Activated naive CD8-positive, alpha-beta T cell (primary cell): ENCODE results near the gene C11orf24.

Experiments
- H3K27ac Mint-ChIP-seq: one replicate; pipeline ENCODE4 v1.8.0; 2021; ENCODE audit warnings: mixed read lengths
- H3K27me3 Mint-ChIP-seq: one replicate; pipeline ENCODE4 v1.8.0; 2021; ENCODE audit warnings: mixed read lengths
- H3K36me3 Mint-ChIP-seq: one replicate; pipeline ENCODE4 v1.8.0; 2021; ENCODE audit warnings: mixed read lengths
- H3K4me1 Mint-ChIP-seq: one replicate; pipeline ENCODE4 v1.8.0; 2021; ENCODE audit warnings: low read depth, mixed read lengths
- H3K4me3 Mint-ChIP-seq: one replicate; pipeline ENCODE4 v1.8.0; 2021; ENCODE audit warnings: mild to moderate bottlenecking, mixed read lengths
- H3K9me3 Mint-ChIP-seq: one replicate; pipeline ENCODE4 v1.8.0; 2021; ENCODE audit warnings: low read depth, mixed read lengths

Gene C11orf24

GRCh38 chr11:68271781-68272608 is at the start of gene C11orf24:
TSS of gene C11orf24 (minus strand) at chr11:68271973. CDS start at chr11:68263767, 8,206 bp downstream.
- no peaks in the 10 kb centered on the region for H3K9me3 Mint-ChIP-seq
- H3K4me3 Mint-ChIP-seq, result peak within 1 kb of the TSS; percentile 95
- no peaks in the 10 kb centered on the region for H3K27me3 Mint-ChIP-seq
- H3K27ac Mint-ChIP-seq, result peak within 1 kb of the TSS; percentile 96
- H3K36me3 Mint-ChIP-seq, result peaks cover 2% of the 10 kb centered on the region
- peaks cover 26% of the 10 kb centered on the region for H3K4me1 Mint-ChIP-seq

DNA sequence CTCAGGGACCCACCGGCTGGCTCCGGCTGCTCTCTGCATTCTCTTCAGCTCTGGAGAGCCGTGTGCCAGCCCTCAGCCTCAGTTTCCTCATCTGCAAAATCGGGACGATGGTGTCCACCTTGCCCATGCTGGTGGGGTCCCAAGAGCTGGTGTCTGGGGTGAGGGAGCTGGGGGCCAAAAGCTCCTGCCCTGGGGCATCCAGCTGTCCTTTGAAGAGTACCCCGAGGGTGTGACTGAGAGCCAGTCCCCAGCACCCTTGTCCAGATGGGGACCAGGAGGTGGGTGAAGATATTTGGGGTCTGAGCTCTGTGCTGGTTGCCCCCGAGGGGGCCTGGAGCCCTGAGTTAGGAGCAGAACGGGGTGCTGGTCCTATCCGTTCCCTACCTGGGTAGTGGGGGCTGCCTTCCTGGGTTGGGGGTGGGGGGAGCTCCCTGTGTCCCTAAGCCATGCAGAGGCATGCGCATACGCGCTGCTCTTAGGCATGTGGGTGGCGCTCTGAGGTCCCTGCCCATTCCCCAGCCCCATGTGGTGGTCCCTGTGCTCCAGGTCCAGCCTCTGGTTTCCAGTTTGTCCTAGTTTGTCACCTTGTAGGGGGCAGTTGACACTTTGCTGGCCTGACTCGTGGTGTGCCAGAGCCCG is 45.5 kb upstream of the C11orf24 start:
- peaks cover 15% of the 10 kb centered on the region for H3K4me1 Mint-ChIP-seq
- H3K9me3 Mint-ChIP-seq, result no peaks in the 10 kb centered on the region
- H3K27me3 Mint-ChIP-seq, result no peaks in the 10 kb centered on the region
- H3K36me3 Mint-ChIP-seq, result no peaks in the 10 kb centered on the region
- no peak overlapping the region for H3K4me3 Mint-ChIP-seq
- no peak overlapping the region for H3K27ac Mint-ChIP-seq

- H3K36me3 Mint-ChIP-seq, result no peaks in the 10 kb centered on the region
- peaks cover 15% of the 10 kb centered on the region for H3K4me1 Mint-ChIP-seq
- no peaks in the 10 kb centered on the region for H3K9me3 Mint-ChIP-seq
- no peaks in the 10 kb centered on the region for H3K27me3 Mint-ChIP-seq
- no peak overlapping the region for H3K27ac Mint-ChIP-seq
- H3K4me3 Mint-ChIP-seq, result peak overlapping the region; percentile 30
These were observed 43.6 kb upstream of the C11orf24 start for GRCh38 chr11:68315171-68315920.

GRCh38 chr11:68314203-68315170 is 42.7 kb upstream of the C11orf24 start:
- no peaks in the 10 kb centered on the region for H3K9me3 Mint-ChIP-seq
- H3K27ac Mint-ChIP-seq, result no peak overlapping the region
- peak overlapping the region; percentile 88 for H3K4me3 Mint-ChIP-seq
- no peaks in the 10 kb centered on the region for H3K27me3 Mint-ChIP-seq
- peaks cover 15% of the 10 kb centered on the region for H3K4me1 Mint-ChIP-seq
- H3K36me3 Mint-ChIP-seq, result no peaks in the 10 kb centered on the region

DNA sequence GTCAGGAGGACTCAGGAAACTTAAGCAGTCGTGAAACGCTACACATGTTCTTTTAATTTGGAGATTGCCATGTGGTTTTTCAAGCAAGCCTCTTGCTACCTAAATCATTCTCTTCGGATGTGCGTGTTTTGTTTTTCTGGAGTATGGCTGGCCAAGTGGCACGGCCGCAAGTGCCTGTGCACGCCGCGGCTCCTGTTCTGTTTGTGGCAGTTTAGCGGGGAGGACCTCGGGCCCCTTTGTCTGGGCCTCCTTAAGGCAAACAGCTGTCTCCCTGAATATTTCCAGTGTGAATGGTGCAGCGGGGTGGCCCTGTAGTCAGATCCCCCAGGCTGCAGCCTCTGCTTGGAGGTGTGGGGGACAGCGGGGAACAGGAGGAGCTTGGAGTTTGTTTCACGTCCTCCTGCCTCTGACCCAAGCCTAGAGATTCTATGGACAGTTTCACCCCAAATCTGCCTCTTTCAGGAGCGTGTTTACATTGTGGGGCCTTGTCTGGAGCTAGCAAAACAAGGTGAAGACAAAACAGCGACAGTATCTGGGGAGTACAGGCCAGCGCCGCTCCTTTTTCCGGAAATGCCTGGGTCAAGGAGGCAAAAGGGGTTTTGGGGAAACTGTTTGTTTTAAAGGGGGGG is 41.9 kb upstream of the C11orf24 start:
- no peaks in the 10 kb centered on the region for H3K36me3 Mint-ChIP-seq
- no peaks in the 10 kb centered on the region for H3K9me3 Mint-ChIP-seq
- no peaks in the 10 kb centered on the region for H3K27me3 Mint-ChIP-seq
- H3K27ac Mint-ChIP-seq, result peak overlapping the region; percentile 68
- H3K4me1 Mint-ChIP-seq, result peaks cover 15% of the 10 kb centered on the region
- H3K4me3 Mint-ChIP-seq, result peak overlapping the region; percentile 88

- H3K27ac Mint-ChIP-seq, result peak overlapping the region; percentile 68
These were observed 41.2 kb upstream of the C11orf24 start for GRCh38 chr11:68312780-68313573.

DNA sequence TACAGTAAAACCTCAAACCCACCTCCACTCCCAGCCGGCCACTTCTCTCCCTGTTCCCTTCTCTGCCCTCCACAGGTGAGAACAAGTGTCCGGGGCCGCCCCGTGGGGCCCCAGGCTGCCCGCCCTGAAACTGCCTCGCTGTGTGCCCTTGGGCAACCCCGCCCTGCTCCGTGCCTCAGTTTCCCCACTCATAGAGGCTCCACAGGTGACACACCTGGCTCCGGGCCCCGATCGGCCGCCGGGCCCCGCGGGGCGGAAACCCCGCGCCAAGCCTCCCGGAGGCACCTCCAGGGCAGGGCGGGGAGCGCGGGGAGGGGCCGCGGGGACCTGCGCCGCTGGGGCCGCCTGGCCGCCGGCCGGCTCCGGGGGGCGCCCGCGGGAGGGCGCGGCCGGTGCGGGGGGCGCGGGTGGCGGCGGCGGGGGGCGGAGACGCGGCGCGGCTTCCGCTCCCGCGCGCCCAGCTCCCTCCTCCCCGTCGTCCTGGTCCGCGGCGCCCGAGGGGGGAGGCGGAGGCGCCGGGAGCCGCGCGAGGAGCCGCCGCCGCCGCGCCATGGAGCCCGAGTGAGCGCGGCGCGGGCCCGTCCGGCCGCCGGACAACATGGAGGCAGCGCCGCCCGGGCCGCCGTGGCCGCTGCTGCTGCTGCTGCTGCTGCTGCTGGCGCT is 40.5 kb upstream of the C11orf24 start, which contains the start of gene LRP5:
Gene LRP5 (plus strand): TSS at position 475 of the 663 bp plus-strand sequence. CDS start 124 bp downstream, at position 599.
- Mint-ChIP-seq H3K9me3 (no peaks in the 10 kb centered on the region), H3K4me3 (peak within 1 kb of the TSS; percentile 88), H3K4me1 (peaks cover 15% of the 10 kb centered on the region), H3K27ac (peak within 1 kb of the TSS; percentile 68), H3K36me3 (no peaks in the 10 kb centered on the region), H3K27me3 (no peaks in the 10 kb centered on the region)

More at GRCh38 chr11:68312780-68313573, 41.2 kb upstream of the C11orf24 start:
- H3K9me3 Mint-ChIP-seq, result no peaks in the 10 kb centered on the region
- H3K27me3 Mint-ChIP-seq, result no peaks in the 10 kb centered on the region
- peak overlapping the region; percentile 88 for H3K4me3 Mint-ChIP-seq
- H3K36me3 Mint-ChIP-seq, result no peaks in the 10 kb centered on the region
- H3K4me1 Mint-ChIP-seq, result peaks cover 15% of the 10 kb centered on the region

DNA sequence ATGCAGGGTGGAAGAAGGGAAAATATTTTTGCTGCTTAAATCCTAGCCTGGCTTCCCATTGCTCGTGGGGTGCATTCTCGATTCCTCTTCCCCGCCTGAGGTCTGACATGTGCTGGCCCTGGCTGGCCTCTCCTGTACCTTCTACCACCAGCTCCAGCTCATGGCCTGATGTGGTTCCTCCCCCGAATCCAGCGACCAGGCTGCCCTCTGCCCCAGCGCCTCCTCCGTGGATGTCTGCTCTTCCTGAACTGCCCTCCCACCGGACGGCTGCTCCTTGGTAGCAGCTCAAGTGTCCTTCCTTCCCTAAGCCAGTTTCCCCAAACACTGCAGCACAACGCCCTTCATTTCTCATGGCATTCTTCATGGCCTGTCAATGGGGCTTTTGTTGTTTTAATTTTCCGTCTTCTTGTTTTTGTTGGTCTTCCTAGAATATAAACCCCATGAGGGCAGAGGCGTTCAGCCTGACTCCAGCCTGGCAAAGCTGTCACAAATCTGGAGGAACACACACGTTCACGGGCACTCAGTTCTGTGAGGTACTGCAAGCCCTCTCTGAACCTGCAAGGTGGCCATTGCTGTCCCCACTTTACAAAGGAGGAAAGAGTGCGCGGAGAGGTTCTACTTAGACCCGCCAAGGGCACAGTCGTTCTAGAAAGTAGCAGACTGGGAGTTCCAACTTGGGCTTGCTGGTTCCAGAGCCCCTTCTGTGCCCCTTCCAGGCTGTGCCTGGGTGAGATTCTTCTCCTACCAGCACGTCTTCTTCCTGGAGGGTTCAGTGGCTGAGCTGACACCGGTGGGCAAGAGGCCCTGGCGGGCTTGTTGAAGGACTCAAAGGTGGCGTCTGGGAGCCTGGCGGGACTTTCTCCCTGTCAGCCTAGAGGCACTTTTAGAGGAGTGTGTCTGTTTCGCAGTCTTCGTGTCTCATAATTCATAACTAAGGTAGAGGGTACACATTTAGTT is 39.7 kb upstream of the C11orf24 start:
- Mint-ChIP-seq H3K27me3 (no peaks in the 10 kb centered on the region), H3K9me3 (no peaks in the 10 kb centered on the region), H3K27ac (peak overlapping the region; percentile 81), H3K36me3 (no peaks in the 10 kb centered on the region), H3K4me1 (peaks cover 15% of the 10 kb centered on the region), H3K4me3 (peak overlapping the region; percentile 79)

DNA sequence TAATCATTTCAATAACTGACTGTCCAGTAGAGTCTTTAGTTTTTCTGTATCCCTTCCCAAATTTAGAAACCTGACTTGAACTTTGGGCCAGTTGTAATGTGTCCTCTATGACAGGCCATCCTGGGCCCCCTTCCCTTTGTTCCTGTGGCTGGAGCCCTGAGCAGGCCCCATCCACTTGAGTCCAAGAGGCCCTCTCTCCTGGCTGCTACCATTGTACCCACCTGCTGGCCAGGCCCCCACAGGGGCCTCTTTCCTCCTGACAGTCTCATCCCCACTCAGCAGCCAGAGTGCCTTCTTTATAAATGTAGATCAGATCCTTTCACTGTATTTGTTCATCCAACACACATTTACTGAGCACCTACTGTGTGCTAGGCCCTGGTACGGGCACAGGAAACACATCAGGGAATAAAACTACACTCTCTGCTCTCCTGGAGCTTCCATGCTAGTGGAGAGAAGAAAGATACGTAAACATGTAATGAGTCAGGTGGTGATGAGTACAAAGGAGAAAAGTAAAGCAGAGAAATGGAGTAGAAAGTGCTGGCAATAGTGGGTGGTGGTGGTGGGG is 37.9 kb upstream of the C11orf24 start:
- H3K4me1 Mint-ChIP-seq, result peaks cover 12% of the 10 kb centered on the region
- no peaks in the 10 kb centered on the region for H3K27me3 Mint-ChIP-seq
- peak overlapping the region; percentile 82 for H3K27ac Mint-ChIP-seq
- H3K9me3 Mint-ChIP-seq, result no peaks in the 10 kb centered on the region
- peak overlapping the region; percentile 68 for H3K4me3 Mint-ChIP-seq
- no peaks in the 10 kb centered on the region for H3K36me3 Mint-ChIP-seq

GRCh38 chr11:68308068-68308467 is 36.3 kb upstream of the C11orf24 start:
- no peaks in the 10 kb centered on the region for H3K4me1 Mint-ChIP-seq
- no peak overlapping the region for H3K27ac Mint-ChIP-seq
- no peaks in the 10 kb centered on the region for H3K27me3 Mint-ChIP-seq

DNA sequence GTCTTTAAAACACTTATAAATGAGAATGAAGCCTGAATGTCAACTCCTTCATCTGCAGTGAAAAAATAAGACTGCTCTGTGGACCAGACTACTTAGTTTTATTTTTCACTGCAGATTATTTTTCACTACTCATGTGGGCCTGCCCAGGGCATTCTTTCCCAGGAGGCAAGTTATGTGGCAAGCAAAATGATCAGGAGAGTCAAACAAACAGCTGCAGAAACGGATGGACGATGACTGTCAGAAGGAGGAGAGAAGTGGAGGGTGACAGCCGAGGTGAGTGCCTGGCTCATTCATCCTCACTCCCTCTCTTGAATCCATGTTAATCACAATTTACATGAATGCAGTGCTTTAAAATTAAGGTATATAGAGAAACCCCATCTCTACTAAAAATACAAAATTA is 34.9 kb upstream of the C11orf24 start:
- Mint-ChIP-seq H3K4me1 (no peaks in the 10 kb centered on the region), H3K27ac (no peak overlapping the region), H3K4me3 (no peak overlapping the region), H3K9me3 (no peaks in the 10 kb centered on the region), H3K27me3 (no peaks in the 10 kb centered on the region), H3K36me3 (no peaks in the 10 kb centered on the region)

More at GRCh38 chr11:68308068-68308467, 36.3 kb upstream of the C11orf24 start:
- Mint-ChIP-seq H3K4me3 (no peak overlapping the region), H3K9me3 (no peaks in the 10 kb centered on the region), H3K36me3 (no peaks in the 10 kb centered on the region)
